PC-9 (cell line): ENCODE data around the gene XPO6. TPM values are rescaled to one million over a fixed set of nuclear protein-coding genes. Genes with fewer than 3 reads are reported as not detected.
A peak's percentile ranks its signal among the peaks of the same experiment; 100 is the strongest.

Experiments used
- BruUV-seq: library from RNA; stranded (reverse); fragments of 400-500 nt; replicated peaks from 2 replicates; lab custom pipeline; 2021; lab: Mats Ljungman, UMichigan
- CTCF ChIA-PET: fragments of 300-600 bp; sonication (Branson Sonifier 250); formaldehyde crosslinking; loops from one replicate; lab custom pipeline; 2022; ENCODE audit warnings: antibody characterized with exemption; lab: Charles Lee
- POLR2A ChIA-PET: fragments of 300-600 bp; sonication (Branson Sonifier 250); formaldehyde crosslinking; loops from one replicate; lab custom pipeline; 2022; ENCODE audit warnings: antibody characterized with exemption; ENCODE audit not compliant: unreplicated experiment; lab: Charles Lee
- DNase-seq, 2 experiments: peaks; one replicate each; pipeline versions ENCODE4 v3.0.0 to v3.0.0-alpha.2; 2015 to 2022; ENCODE audit warnings: mixed read lengths in 1 of 2
- H2AFZ ChIP-seq: fragments of 200-600 bp; sonication (generic); 2 replicates; pipeline ENCODE4 v1.8.1; 2017; ENCODE audit warnings: antibody characterized with exemption
- H3F3A ChIP-seq: fragments of 200-600 bp; sonication (generic); 2 replicates; pipeline ENCODE4 v1.8.1; 2017; ENCODE audit warnings: antibody characterized with exemption, mild to moderate bottlenecking, low read depth; ENCODE audit not compliant: insufficient read depth
- H3K27ac ChIP-seq: fragments of 200-600 bp; sonication (generic); 2 replicates; pipeline ENCODE4 v1.6.1; 2016; ENCODE audit warnings: mixed run types
- H3K27me3 ChIP-seq: fragments of 200-600 bp; sonication (generic); 2 replicates; pipeline ENCODE4 v1.6.1; 2016; ENCODE audit warnings: low read depth, mixed run types; ENCODE audit not compliant: insufficient read depth
- H3K36me3 ChIP-seq: fragments of 200-600 bp; sonication (generic); 2 replicates; pipeline ENCODE4 v1.6.1; 2016; ENCODE audit warnings: low read depth, mixed run types
- H3K4me1 ChIP-seq: fragments of 200-600 bp; sonication (generic); replicated peaks from 2 replicates; pipeline ENCODE4 v1.6.1; 2016; ENCODE audit warnings: mixed run types; ENCODE audit not compliant: insufficient read depth
- H3K4me2 ChIP-seq: fragments of 200-600 bp; sonication (generic); 2 replicates; pipeline ENCODE4 v1.6.1; 2017; ENCODE audit warnings: mixed run types
- H3K4me3 ChIP-seq: fragments of 200-600 bp; sonication (generic); 2 replicates; pipeline ENCODE4 v1.6.1; 2016; ENCODE audit warnings: mixed run types
- H3K79me2 ChIP-seq: fragments of 200-600 bp; sonication (generic); 2 replicates; pipeline ENCODE4 v1.6.1; 2017; ENCODE audit warnings: low read depth, mixed run types
- H3K9me2 ChIP-seq: fragments of 200-600 bp; sonication (generic); 2 replicates; pipeline ENCODE4 v1.8.1; 2017; ENCODE audit warnings: mild to moderate bottlenecking; ENCODE audit not compliant: insufficient read depth
- H3K9me3 ChIP-seq: fragments of 200-600 bp; sonication (generic); 2 replicates; pipeline ENCODE4 v1.8.1; 2016; ENCODE audit warnings: low read depth; ENCODE audit not compliant: insufficient read depth
- H4K20me1 ChIP-seq: fragments of 200-600 bp; sonication (generic); 2 replicates; pipeline ENCODE4 v1.8.1; 2017; ENCODE audit not compliant: insufficient read depth
- EZH2 ChIP-seq: fragments of 200-600 bp; sonication (generic); IDR thresholded peaks from 2 replicates; pipeline ENCODE4 v1.8.0; 2017; ENCODE audit warnings: antibody characterized with exemption, low read depth
- intact Hi-C: fragments of 100-400 bp; cut with micrococcal nuclease; formaldehyde crosslinking; loops from one replicate; pipeline ENCODE4 v1.10.0; 2022; ENCODE audit not compliant: unreplicated experiment
- total RNA-seq: library from RNA; stranded (reverse); gene quantifications from 2 replicates; pipeline ENCODE4 v1.2.3, GENCODE V29; 2021
- TF ChIP-seq, protein P1 (sequence below): fragments of 200-600 bp; sonication (generic); conservative IDR thresholded peaks from 2 replicates; pipeline ENCODE4 v1.6.1; 2017; ENCODE audit warnings: mixed run types, antibody characterized with exemption, mild to moderate bottlenecking, moderate library complexity

Gene XPO6
- total RNA-seq, 1 experiment from 2014 or later = 154 TPM

DNA sequence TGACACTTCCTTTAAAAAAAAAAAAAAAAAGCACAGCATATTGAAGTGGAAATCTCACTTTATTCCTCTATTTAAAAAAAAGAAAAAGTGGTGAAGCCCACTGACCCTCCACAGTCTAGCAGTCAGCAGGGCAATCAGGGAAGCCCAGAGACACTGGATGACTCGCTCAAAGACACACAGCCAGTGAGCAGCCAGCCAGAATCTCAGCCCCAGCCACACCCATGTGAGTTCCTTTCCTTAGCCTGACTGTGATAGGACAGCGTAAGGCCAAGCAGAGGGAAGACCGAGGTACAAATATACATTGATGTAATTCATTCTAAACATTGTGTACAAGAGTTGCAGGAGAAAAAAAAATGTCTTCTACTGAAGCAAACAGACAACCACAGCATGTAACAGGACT, 22.5 kb downstream of the XPO6 start:
- H3K4me1 ChIP-seq = peaks cover 42% of the 10 kb centered on the region
- POLR2A ChIA-PET = no interaction called here

DNA sequence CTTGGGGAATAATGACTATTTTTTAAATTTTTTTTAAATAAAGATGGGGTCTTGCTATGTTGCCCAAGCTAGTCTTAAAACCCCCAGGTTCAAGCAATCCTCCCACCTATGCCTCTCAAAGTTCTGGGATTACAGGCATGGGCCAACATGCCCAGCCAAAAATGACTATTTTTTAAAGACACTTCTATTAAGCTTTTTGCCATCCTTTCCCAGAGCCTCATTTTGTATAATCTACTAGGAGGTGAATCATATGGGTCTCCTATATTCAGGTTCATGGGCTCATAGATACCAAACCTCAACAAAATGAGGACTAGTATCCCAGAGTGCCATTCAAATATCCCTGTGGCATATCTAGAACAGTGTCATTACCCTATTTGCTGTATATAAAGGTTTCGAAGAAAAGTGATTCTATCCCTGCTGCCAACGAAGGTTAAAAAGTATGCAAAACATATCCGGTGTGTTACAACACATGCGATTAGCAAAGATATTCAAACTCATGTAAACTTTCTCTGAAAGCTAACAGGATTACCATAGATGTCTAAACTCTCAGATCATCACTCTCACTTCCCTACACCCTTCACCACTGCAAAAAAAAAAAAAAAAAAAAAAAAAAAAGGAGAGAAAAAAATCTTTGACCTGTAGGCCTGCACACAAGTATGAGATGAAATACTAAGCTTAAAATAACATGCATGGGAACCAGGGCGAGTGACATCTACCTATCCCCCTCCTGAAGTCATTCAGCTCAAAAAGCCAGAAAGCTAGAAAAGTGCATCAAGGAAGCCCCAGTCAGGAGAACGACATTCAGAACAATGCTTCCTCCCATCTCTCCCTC, 23.5 kb downstream of the XPO6 start:
- Histone ChIP-seq H3K79me2 (peaks cover 100% of the 10 kb centered on the region), H3K27me3 (no peaks in the 10 kb centered on the region), H3K36me3 (0 out of 2 replicates have a peak, but pooled peaks cover 17% of the 10 kb centered on the region), H4K20me1 (peaks cover 32% of the 10 kb centered on the region; the same call in 1 of the 2 replicates), H3F3A (peaks cover 16% of the 10 kb centered on the region), H3K9me3 (0 out of 2 replicates have a peak, but pooled peaks cover 4% of the 10 kb centered on the region), H3K4me1 (peaks cover 41% of the 10 kb centered on the region), H3K4me3 (no peak overlapping the region), H3K9me2 (no peaks in the 10 kb centered on the region), H2AFZ (no peak overlapping the region), H3K4me2 (no peak overlapping the region), H3K27ac (no peak overlapping the region)
- ChIA-PET POLR2A (interaction anchor here (0.5 kb wide), 1 partner anchor 53 kb away, joined by 3 read pairs; no protein-coding TSS in a partner anchor), CTCF (no interaction called here)
- TF ChIP-seq, protein P1, sequence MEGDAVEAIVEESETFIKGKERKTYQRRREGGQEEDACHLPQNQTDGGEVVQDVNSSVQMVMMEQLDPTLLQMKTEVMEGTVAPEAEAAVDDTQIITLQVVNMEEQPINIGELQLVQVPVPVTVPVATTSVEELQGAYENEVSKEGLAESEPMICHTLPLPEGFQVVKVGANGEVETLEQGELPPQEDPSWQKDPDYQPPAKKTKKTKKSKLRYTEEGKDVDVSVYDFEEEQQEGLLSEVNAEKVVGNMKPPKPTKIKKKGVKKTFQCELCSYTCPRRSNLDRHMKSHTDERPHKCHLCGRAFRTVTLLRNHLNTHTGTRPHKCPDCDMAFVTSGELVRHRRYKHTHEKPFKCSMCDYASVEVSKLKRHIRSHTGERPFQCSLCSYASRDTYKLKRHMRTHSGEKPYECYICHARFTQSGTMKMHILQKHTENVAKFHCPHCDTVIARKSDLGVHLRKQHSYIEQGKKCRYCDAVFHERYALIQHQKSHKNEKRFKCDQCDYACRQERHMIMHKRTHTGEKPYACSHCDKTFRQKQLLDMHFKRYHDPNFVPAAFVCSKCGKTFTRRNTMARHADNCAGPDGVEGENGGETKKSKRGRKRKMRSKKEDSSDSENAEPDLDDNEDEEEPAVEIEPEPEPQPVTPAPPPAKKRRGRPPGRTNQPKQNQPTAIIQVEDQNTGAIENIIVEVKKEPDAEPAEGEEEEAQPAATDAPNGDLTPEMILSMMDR = no peak
- TF ChIP-seq EZH2 = no peak
- DNase-seq = no peak
- BruUV-seq = no TSS peak
- intact Hi-C loops = no loop called here

More for the DNA sequence above, 22.5 kb downstream of the XPO6 start:
- H3K36me3 ChIP-seq = 0 out of 2 replicates have a peak, but pooled peaks cover 17% of the 10 kb centered on the region
- no peak for DNase-seq
- intact Hi-C loops = no loop called here
- 0 out of 2 replicates have a peak, but pooled peaks cover 4% of the 10 kb centered on the region for H3K9me3 ChIP-seq
- no peak overlapping the region for H3K4me2 ChIP-seq
- no peak overlapping the region for H2AFZ ChIP-seq
- BruUV-seq = no TSS peak
- H3F3A ChIP-seq = peaks cover 15% of the 10 kb centered on the region
- H3K27me3 ChIP-seq = no peaks in the 10 kb centered on the region
- no peak overlapping the region for H3K4me3 ChIP-seq
- peaks cover 25% of the 10 kb centered on the region; the same call in 1 of the 2 replicates for H4K20me1 ChIP-seq
- CTCF ChIA-PET = interaction anchor here (0.5 kb wide), 1 partner anchor 12 kb away, joined by 3 read pairs; no protein-coding TSS in a partner anchor
- TF ChIP-seq, protein P1 = no peak
- no peak for TF ChIP-seq EZH2
- peaks cover 96% of the 10 kb centered on the region for H3K79me2 ChIP-seq
- no peak overlapping the region for H3K27ac ChIP-seq
- no peaks in the 10 kb centered on the region for H3K9me2 ChIP-seq

DNA sequence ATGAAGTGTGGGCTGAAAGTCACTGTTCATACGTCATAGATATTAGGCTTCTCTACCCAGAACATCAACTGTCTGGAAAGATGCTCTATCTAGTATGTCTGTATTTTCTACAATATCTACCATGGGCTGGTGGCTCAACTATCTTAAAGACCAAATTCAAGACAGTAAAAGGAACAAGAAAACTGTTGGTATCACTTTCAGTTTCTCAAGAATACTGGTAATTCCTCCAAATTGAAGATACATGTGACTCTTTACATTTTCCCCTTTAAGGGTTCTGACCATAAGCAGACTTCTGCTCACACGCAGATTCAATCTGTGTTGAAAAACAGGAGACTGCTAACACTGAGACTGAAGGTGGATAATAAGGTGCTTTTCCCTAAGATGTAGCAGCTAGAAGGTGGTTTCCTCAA, 24.2 kb downstream of the XPO6 start:
- CTCF ChIA-PET = no interaction called here
- Histone ChIP-seq H2AFZ (no peak overlapping the region), H3K27ac (peak overlapping the region; percentile 25; the same call in 1 of the 2 replicates), H3K9me3 (0 out of 2 replicates have a peak, but pooled peaks cover 4% of the 10 kb centered on the region), H3K79me2 (peaks cover 100% of the 10 kb centered on the region), H3K4me1 (peaks cover 37% of the 10 kb centered on the region), H3K4me3 (no peak overlapping the region), H3F3A (peaks cover 20% of the 10 kb centered on the region), H4K20me1 (peaks cover 26% of the 10 kb centered on the region; the same call in 1 of the 2 replicates), H3K27me3 (no peaks in the 10 kb centered on the region), H3K9me2 (no peaks in the 10 kb centered on the region), H3K4me2 (no peak overlapping the region), H3K36me3 (0 out of 2 replicates have a peak, but pooled peaks cover 16% of the 10 kb centered on the region)
- TF ChIP-seq, protein P1 = no peak
- no peak for TF ChIP-seq EZH2
- intact Hi-C loops = no loop called here
- POLR2A ChIA-PET = no interaction called here
- DNase-seq = peak in 1 of 2 experiments; percentile 21
- no TSS peak for BruUV-seq
